ENCODE measurements around the gene CPM. TPM values are rescaled to one million over a fixed set of nuclear protein-coding genes. Genes with fewer than 3 reads are reported as not detected.

The CPM gene
- total RNA-seq, 2 experiments from 2014 or later: 3.0 to 5.8 TPM

DNA sequence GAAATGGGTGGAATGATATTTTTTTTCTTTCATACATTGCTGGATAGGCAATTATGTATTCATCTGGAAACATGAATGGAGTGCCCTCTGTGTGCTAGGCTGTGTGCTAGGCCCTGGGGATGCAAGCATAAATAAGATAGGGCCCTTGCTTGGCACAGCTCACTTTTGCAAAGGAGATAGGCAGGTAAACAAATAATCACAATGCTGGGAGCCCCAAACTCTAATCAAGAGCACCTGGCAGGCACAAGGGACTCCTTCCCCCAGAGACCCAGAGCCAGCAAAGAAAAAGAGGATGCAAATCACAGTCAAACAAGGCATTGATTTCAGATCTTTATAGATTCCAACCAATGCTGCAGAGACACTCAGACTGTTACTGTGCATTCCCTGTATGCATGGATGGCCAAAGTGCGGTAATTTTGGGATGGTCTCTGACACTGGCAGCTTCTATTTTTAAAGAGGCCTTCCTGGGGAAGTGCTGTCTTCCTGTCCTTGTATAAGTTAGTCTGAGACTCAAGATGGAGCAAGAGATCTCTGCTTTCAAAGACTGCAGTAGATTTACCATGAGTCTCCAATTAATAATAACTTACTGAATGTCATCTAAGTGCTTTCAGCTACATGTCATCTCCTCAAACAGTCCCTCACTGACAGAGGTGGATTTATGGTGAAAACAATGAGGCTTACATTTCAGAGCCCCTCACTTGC lies 45.1 kb upstream of the CPM start:
- ATAC-seq: no peak
- Mint-ChIP-seq H3K9me3 (peaks cover 5% of the 10 kb centered on the region), H3K4me3 (no peak overlapping the region), H3K27ac (no peak overlapping the region), H3K4me1 (ENCODE audit: low read depth) (peaks cover 3% of the 10 kb centered on the region), H3K27me3 (peaks cover 3% of the 10 kb centered on the region), H3K36me3 (ENCODE audit: low read depth) (peaks cover 3% of the 10 kb centered on the region)
- intact Hi-C loops (cut with micrococcal nuclease): no loop called here
- no peak for TF ChIP-seq CTCF (IDR thresholded peaks at IDR 0.05)
- ChIA-PET CTCF (no interaction called here), POLR2A (no interaction called here)
- no peak for DNase-seq

DNA sequence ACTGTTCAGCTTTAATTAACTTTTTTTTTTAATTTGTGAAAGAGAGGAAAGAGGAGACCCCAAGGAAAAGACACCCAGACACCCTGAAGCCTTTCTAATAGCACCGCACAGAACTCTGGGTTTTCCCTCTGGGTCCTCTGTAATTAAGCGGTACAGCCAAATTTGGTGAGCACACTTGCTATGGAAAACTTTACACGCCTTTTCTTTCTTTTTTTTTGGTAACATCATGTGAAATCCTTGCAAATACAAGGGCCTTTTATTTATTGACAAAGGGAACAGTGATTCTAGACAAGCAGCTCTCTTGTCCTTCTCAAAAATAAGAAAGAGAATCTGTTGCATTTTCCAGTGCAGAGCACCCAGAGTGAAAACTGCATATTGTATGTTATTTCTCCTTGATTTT lies 44.4 kb upstream of the CPM start:
- no peaks in the 10 kb centered on the region for H3K9me3 Mint-ChIP-seq
- no peak for ATAC-seq
- CTCF ChIA-PET: interaction anchor here (0.7 kb wide), 1 partner anchor 13 kb away, joined by 3 read pairs; no protein-coding TSS in a partner anchor
- intact Hi-C loops (cut with micrococcal nuclease): no loop called here
- POLR2A ChIA-PET: interaction anchor here (1.1 kb wide), 1 partner anchor 19 kb away, joined by 3 read pairs; no protein-coding TSS in a partner anchor
- H3K4me3 Mint-ChIP-seq: no peak overlapping the region
- DNase-seq: no peak
- H3K36me3 Mint-ChIP-seq (ENCODE audit: low read depth): no peaks in the 10 kb centered on the region
- no peak overlapping the region for H3K27ac Mint-ChIP-seq
- no peak for TF ChIP-seq CTCF (IDR thresholded peaks at IDR 0.05)
- peaks cover 6% of the 10 kb centered on the region for H3K4me1 Mint-ChIP-seq (ENCODE audit: low read depth)
- no peaks in the 10 kb centered on the region for H3K27me3 Mint-ChIP-seq

- Mint-ChIP-seq H3K9me3 (no peaks in the 10 kb centered on the region), H3K27me3 (no peaks in the 10 kb centered on the region), H3K4me3 (no peak overlapping the region), H3K4me1 (ENCODE audit: low read depth) (peaks cover 6% of the 10 kb centered on the region), H3K27ac (no peak overlapping the region), H3K36me3 (ENCODE audit: low read depth) (no peaks in the 10 kb centered on the region)
- ATAC-seq (no peak), DNase-seq (no peak)
- intact Hi-C loops (cut with micrococcal nuclease): no loop called here
- ChIA-PET POLR2A (interaction anchor here (1.1 kb wide), 1 partner anchor 18 kb away, joined by 3 read pairs; no protein-coding TSS in a partner anchor), CTCF (no interaction called here)
- no peak for TF ChIP-seq CTCF (IDR thresholded peaks at IDR 0.05)
These were observed 43.4 kb upstream of the CPM start for GRCh38 chr12:68976395-68976841.

- CTCF ChIA-PET: no interaction called here
- no peak for TF ChIP-seq CTCF (IDR thresholded peaks at IDR 0.05)
- Mint-ChIP-seq H3K4me1 (ENCODE audit: low read depth) (peaks cover 6% of the 10 kb centered on the region), H3K4me3 (no peak overlapping the region), H3K27ac (no peak overlapping the region), H3K27me3 (no peaks in the 10 kb centered on the region), H3K36me3 (ENCODE audit: low read depth) (no peaks in the 10 kb centered on the region), H3K9me3 (no peaks in the 10 kb centered on the region)
- ATAC-seq (no peak), DNase-seq (no peak)
- POLR2A ChIA-PET: no interaction called here
- intact Hi-C loops (cut with micrococcal nuclease): no loop called here
These were observed 42.8 kb upstream of the CPM start for GRCh38 chr12:68975811-68976210.

GRCh38 chr12:68972595-68972994 lies 39.6 kb upstream of the CPM start:
- ATAC-seq: no peak
- POLR2A ChIA-PET: no interaction called here
- no peaks in the 10 kb centered on the region for H3K9me3 Mint-ChIP-seq

More at GRCh38 chr12:68972595-68972994, 39.6 kb upstream of the CPM start:
- Mint-ChIP-seq H3K27me3 (no peaks in the 10 kb centered on the region), H3K4me1 (ENCODE audit: low read depth) (peaks cover 3% of the 10 kb centered on the region), H3K27ac (no peak overlapping the region), H3K36me3 (ENCODE audit: low read depth) (no peaks in the 10 kb centered on the region), H3K4me3 (no peak overlapping the region)
- no peak for TF ChIP-seq CTCF (IDR thresholded peaks at IDR 0.05)
- intact Hi-C loops (cut with micrococcal nuclease): no loop called here
- DNase-seq: no peak
- CTCF ChIA-PET: no interaction called here

Measured in activated CD8-positive, alpha-beta T cell treated with anti-CD3 and anti-CD28 coated beads for 36 hours (primary cell).